Measurements from ENCODE around the gene RHOA.

GRCh38 chr3:49362561-49362960, 49.2 kb downstream of the RHOA start:
- TF ChIP-seq CTCF (IDR thresholded peaks at IDR 0.05) (no peak), POLR2A (IDR thresholded peaks at IDR 0.05) (no peak)

All from right lobe of liver (tissue), 4 donors.